HG03469 (cell line): ENCODE measurements around the gene PPP1R1C.
A peak's percentile ranks its signal among the peaks of the same experiment; 100 is the strongest.

ENCODE experiments used
- ATAC-seq: cut with Tn5 transposase; IDR thresholded peaks from one replicate; pipeline ENCODE4 v1.9.1; 2021; ENCODE audit warnings: mild to moderate bottlenecking, moderate library complexity, moderate number of reproducible peaks; ENCODE audit not compliant: unreplicated experiment

The PPP1R1C gene

GRCh38 chr2:181971032-181971431 is 14.6 kb upstream of the PPP1R1C start:
- ATAC-seq = no peak

GRCh38 chr2:181972431-181973170 is 13.1 kb upstream of the PPP1R1C start:
- no peak for ATAC-seq

- ATAC-seq = no peak
These were observed 12.4 kb upstream of the PPP1R1C start for GRCh38 chr2:181973171-181973783.

- ATAC-seq = no peak
These were observed 7.8 kb upstream of the PPP1R1C start for GRCh38 chr2:181977661-181978350.

- ATAC-seq = no peak
These were observed 7.1 kb upstream of the PPP1R1C start for GRCh38 chr2:181978351-181979150.

- no peak for ATAC-seq
These were observed 1.6 kb upstream of the PPP1R1C start for GRCh38 chr2:181984060-181984459.

- ATAC-seq = no peak
These were observed 630 bp upstream of the PPP1R1C start for GRCh38 chr2:181984814-181985631.

GRCh38 chr2:181988154-181988924 is 2.7 kb downstream of the PPP1R1C start:
- ATAC-seq = no peak

- ATAC-seq = no peak
These were observed 3.4 kb downstream of the PPP1R1C start for GRCh38 chr2:181989099-181989498.

GRCh38 chr2:181991171-181991885 is 5.7 kb downstream of the PPP1R1C start:
- ATAC-seq = peak; percentile 94

- peak; percentile 76 for ATAC-seq
These were observed 7.1 kb downstream of the PPP1R1C start for GRCh38 chr2:181992776-181993175.

GRCh38 chr2:181995289-181995688 is 9.6 kb downstream of the PPP1R1C start:
- no peak for ATAC-seq

- ATAC-seq = no peak
These were observed 12.6 kb downstream of the PPP1R1C start for GRCh38 chr2:181998041-181998835.

- ATAC-seq = no peak
These were observed 13.4 kb downstream of the PPP1R1C start for GRCh38 chr2:181998891-181999654.

- ATAC-seq = no peak
These were observed 14.3 kb downstream of the PPP1R1C start for GRCh38 chr2:181999911-182000310.

GRCh38 chr2:182004945-182005520 is 19.4 kb downstream of the PPP1R1C start:
- no peak for ATAC-seq
